OCI-LY3 (cell line): ENCODE measurements around the gene SLC6A2.

ENCODE experiments used
- CTCF ChIP-seq: fragments of 200-600, 300-600 bp; sonication (generic); IDR thresholded peaks from 2 replicates; pipeline ENCODE4 v1.5.1; 2014; ENCODE audit warnings: antibody characterized with exemption, low read length, low read depth
- EZH2phosphoT487 ChIP-seq: fragments of 200-600 bp; shearing (Covaris generic); IDR thresholded peaks from 2 replicates; pipeline ENCODE4 v1.6.1; 2018; ENCODE audit warnings: antibody characterized with exemption, mixed run types, low read depth

DNA sequence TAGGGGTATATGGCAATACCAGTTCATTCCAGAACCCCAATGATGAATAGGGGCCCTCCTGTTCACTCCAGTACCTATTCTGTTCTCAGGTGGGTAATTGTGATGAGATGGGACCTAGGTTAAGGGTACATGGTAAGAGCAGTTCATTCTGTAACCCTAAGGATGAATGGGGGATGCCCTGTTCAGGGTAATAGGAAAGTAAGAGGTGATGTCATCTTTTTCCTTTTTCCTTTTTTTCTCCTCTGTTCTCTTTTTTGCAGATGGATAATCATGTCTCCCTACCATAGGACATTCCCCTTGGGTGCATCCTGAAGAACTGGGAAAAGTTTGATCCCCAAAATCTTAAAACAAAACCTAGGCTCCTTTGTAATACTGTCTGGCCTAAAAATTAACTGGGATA is 25.0 kb upstream of the SLC6A2 start:
- TF ChIP-seq CTCF (no peak), EZH2phosphoT487 (no peak)
